ENCODE data around the gene KCNJ5. TPM values are rescaled to one million over a fixed set of nuclear protein-coding genes. Genes with fewer than 3 reads are reported as not detected.

KCNJ5 gene
- polyA plus RNA-seq, 6 donors from 2014 or later, result not detected

Other genes with a start within 250 kb of the KCNJ5 start
- 100 to 1,000 TPM in 2 of 6 donors, 10 to 100 TPM in 4; 65.3 to 109 (median 88.3) TPM for gene FLI1, start 197.3 kb upstream of the KCNJ5 start, polyA plus RNA-seq (ENCODE audit: low read depth in 6 of 6)
- under 1 TPM in 3 of 6 donors, not detected in 3; 0.18 to 0.64 (median 0.20) TPM for gene KCNJ1, start 24.1 kb upstream of the KCNJ5 start, polyA plus RNA-seq (ENCODE audit: low read depth in 6 of 6)
- not detected for gene TP53AIP1, start 51.5 kb downstream of the KCNJ5 start, polyA plus RNA-seq (ENCODE audit: low read depth in 6 of 6)